Smooth muscle cell (in vitro differentiated cells): Measurements from ENCODE around the gene TIMM22. TPM values are rescaled to one million over a fixed set of nuclear protein-coding genes. Genes with fewer than 3 reads are reported as not detected.

ENCODE experiments used
- DNase-seq: peaks from one replicate; lab custom pipeline; 2025; ENCODE audit not compliant: unreplicated experiment; lab: John Stamatoyannopoulos, UW
- H2AFZ ChIP-seq: fragments of 200-600 bp; sonication (generic); 2 replicates; pipeline ENCODE4 v1.6.0; 2016; ENCODE audit warnings: antibody characterized with exemption, low read depth, mild to moderate bottlenecking
- H3F3A ChIP-seq: fragments of 200-600 bp; sonication (generic); 2 replicates; pipeline ENCODE4 v1.6.0; 2017; ENCODE audit warnings: antibody characterized with exemption, low read depth
- H3K27ac ChIP-seq: fragments of 200-600 bp; sonication (generic); 2 replicates; pipeline ENCODE4 v1.5.1; 2016; ENCODE audit warnings: low read depth, mild to moderate bottlenecking
- H3K27me3 ChIP-seq: fragments of 200-600 bp; sonication (generic); 2 replicates; pipeline ENCODE4 v1.6.1; 2016; ENCODE audit warnings: low read depth, mild to moderate bottlenecking
- H3K36me3 ChIP-seq: fragments of 200-600 bp; sonication (generic); 2 replicates; pipeline ENCODE4 v1.5.1; 2016; ENCODE audit warnings: low read depth
- H3K4me1 ChIP-seq: fragments of 200-600 bp; sonication (generic); 2 replicates; pipeline ENCODE4 v1.5.1; 2016; ENCODE audit warnings: low read depth
- H3K4me2 ChIP-seq: fragments of 200-600 bp; sonication (generic); 2 replicates; pipeline ENCODE4 v1.6.0; 2016; ENCODE audit warnings: mild to moderate bottlenecking
- H3K4me3 ChIP-seq: fragments of 200-600 bp; sonication (generic); 2 replicates; pipeline ENCODE4 v1.5.1; 2016; ENCODE audit warnings: mild to moderate bottlenecking
- H3K79me2 ChIP-seq: fragments of 200-600 bp; sonication (generic); 2 replicates; pipeline ENCODE4 v1.6.0; 2016; ENCODE audit warnings: low read depth, mild to moderate bottlenecking
- H3K9ac ChIP-seq: fragments of 200-600 bp; sonication (generic); 2 replicates; pipeline ENCODE4 v1.6.0; 2016; ENCODE audit warnings: low read depth
- H3K9me3 ChIP-seq: fragments of 200-600 bp; sonication (generic); replicated peaks from 2 replicates; pipeline ENCODE4 v1.5.1; 2016; ENCODE audit warnings: low read depth
- H4K20me1 ChIP-seq: fragments of 200-600 bp; sonication (generic); 2 replicates; pipeline ENCODE4 v1.6.0; 2016; ENCODE audit warnings: low read depth
- WGBS: methylation state at CpG from one replicate; pipeline ENCODE4 v1.1.7; 2016; ENCODE audit warnings: low lambda C conversion rate; 5-methylcytosine and 5-hydroxymethylcytosine counted together
- polyA plus RNA-seq: library from polyadenylated mRNA; unstranded; fragments of >200 nt; fragmentation: Nextera tagmentation; extraction: Ambion mirVana; gene quantifications from 2 replicates; pipeline ENCODE4 v1.2.1, GENCODE V29; 2016
- total RNA-seq: library from RNA; depleted of rRNA; stranded (reverse); fragments of >200 nt; gene quantifications from 2 replicates; pipeline ENCODE4 v1.2.3, GENCODE V29; 2014
- TF ChIP-seq, protein P1 (sequence below): fragments of 200-600 bp; sonication (generic); IDR thresholded peaks from 2 replicates; pipeline ENCODE4 v1.5.1; 2017; ENCODE audit warnings: borderline replicate concordance, mild to moderate bottlenecking, antibody characterized with exemption; ENCODE audit not compliant: insufficient read depth, poor library complexity, severe bottlenecking

TIMM22 gene
- total and polyA plus RNA-seq, 2 experiments from 2014 or later = 13.7 to 24.0 TPM

DNA sequence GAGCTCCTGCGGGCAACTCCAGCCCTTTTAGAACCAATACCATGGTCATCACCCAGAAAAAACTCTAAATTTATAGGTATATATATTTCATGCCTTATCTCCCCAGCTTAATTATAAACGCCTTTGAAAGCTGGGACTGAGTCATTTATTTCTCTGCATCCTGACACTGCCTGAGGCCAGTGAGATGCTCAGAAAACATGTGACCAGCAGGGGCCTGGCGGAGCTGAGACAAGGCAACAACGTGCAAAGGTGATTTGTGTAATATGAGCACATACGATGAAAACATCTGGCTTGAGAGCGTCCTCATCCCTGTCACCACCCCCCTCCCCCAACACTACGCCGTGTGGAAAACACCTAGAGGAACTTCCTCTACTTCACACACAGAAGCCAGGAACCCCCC, 40.0 kb upstream of the TIMM22 start:
- no peak overlapping the region for H3K9ac ChIP-seq
- no peak for DNase-seq
- no peaks in the 10 kb centered on the region for H3K36me3 ChIP-seq
- peak overlapping the region; percentile 8 for H3K4me2 ChIP-seq
- H3K4me1 ChIP-seq = no peaks in the 10 kb centered on the region
- TF ChIP-seq, protein P1, sequence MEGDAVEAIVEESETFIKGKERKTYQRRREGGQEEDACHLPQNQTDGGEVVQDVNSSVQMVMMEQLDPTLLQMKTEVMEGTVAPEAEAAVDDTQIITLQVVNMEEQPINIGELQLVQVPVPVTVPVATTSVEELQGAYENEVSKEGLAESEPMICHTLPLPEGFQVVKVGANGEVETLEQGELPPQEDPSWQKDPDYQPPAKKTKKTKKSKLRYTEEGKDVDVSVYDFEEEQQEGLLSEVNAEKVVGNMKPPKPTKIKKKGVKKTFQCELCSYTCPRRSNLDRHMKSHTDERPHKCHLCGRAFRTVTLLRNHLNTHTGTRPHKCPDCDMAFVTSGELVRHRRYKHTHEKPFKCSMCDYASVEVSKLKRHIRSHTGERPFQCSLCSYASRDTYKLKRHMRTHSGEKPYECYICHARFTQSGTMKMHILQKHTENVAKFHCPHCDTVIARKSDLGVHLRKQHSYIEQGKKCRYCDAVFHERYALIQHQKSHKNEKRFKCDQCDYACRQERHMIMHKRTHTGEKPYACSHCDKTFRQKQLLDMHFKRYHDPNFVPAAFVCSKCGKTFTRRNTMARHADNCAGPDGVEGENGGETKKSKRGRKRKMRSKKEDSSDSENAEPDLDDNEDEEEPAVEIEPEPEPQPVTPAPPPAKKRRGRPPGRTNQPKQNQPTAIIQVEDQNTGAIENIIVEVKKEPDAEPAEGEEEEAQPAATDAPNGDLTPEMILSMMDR = no peak
- peaks cover 38% of the 10 kb centered on the region for H3F3A ChIP-seq
- 40% methylated on average over 8 of the region's 8 CpGs for whole genome bisulfite sequencing
- no peak overlapping the region for H3K4me3 ChIP-seq
- H3K27me3 ChIP-seq = no peaks in the 10 kb centered on the region
- H3K27ac ChIP-seq = peak overlapping the region; percentile 19
- peaks cover 90% of the 10 kb centered on the region for H4K20me1 ChIP-seq
- peaks cover 70% of the 10 kb centered on the region for H3K79me2 ChIP-seq
- no peaks in the 10 kb centered on the region for H3K9me3 ChIP-seq
- no peak overlapping the region for H2AFZ ChIP-seq

DNA sequence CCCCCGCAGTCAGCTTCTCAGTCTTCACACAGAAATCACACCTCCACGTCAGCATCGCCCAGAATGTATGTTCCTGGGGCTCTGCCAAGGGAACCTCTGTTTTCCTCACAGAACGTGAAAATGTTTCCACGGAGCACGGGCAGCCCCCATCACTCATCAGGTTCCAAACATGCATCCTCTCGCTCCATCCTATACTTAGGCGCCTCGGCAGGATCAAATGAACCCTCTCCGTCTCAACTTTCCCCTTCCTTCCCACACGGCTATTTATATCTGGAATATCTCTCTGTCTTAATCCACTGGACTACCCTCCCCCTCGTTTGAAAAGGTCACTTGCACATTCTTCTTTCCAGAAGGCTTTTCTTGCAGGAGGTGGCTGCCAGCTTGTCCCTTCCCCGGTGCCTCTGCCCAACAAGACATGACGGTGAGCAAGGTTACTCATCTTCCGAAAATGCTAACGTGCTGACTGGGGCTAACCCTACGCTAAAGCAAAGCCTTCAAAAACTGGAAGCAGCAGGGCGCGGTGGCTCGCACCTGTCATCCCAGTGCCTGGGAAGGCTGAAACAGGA, 39.0 kb upstream of the TIMM22 start:
- peaks cover 81% of the 10 kb centered on the region for H3K79me2 ChIP-seq
- no peak overlapping the region for H2AFZ ChIP-seq
- H3F3A ChIP-seq = peaks cover 35% of the 10 kb centered on the region
- peak overlapping the region; percentile 4 for H3K4me2 ChIP-seq
- no peaks in the 10 kb centered on the region for H3K36me3 ChIP-seq
- TF ChIP-seq, protein P1 = no peak
- peaks cover 96% of the 10 kb centered on the region for H4K20me1 ChIP-seq
- H3K4me3 ChIP-seq = no peak overlapping the region
- no peaks in the 10 kb centered on the region for H3K27me3 ChIP-seq
- DNase-seq = no peak
- peak overlapping the region; percentile 18 for H3K27ac ChIP-seq
- WGBS = 38% methylated on average over 20 of the region's 20 CpGs
- peaks cover 8% of the 10 kb centered on the region for H3K4me1 ChIP-seq
- no peaks in the 10 kb centered on the region for H3K9me3 ChIP-seq
- H3K9ac ChIP-seq = no peak overlapping the region

DNA sequence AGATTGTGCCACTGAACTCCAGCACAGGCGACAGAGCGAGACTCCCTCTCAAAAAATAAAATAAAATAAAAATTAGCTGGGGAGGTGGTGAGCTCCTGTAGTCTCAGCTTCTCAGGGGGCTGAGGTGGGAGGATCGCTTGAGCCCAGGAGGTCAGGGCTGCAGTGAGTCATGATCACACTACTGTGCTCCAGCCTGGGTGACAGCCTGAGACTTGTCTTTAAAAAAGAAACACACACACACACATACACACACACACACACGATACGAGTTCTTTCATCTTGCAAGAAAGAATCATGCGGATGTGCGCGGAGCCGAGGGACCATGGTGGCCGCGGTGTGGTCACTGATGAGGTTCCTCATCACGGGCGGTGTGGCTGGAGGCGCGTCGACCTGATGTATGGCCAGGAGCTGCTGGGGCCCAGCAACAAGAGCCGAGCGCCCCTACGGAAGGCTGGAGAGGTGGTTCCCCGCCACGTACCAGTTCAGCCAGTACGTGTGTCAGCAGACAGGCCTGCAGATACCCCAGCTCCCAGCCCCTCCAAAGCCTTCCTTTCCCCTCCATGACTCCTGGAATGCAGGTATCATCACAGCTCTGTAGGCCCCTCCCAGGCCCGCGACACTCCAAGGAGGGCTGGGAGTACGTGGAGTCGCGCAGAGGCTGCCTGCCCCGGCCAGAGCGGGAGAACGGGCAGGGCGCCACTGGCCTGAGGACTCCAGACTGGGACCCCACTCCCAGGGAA, 38.0 kb upstream of the TIMM22 start:
- Histone ChIP-seq H3K9ac (no peak overlapping the region), H3K79me2 (peaks cover 90% of the 10 kb centered on the region), H4K20me1 (peaks cover 96% of the 10 kb centered on the region), H3K4me1 (peaks cover 14% of the 10 kb centered on the region), H3K36me3 (no peaks in the 10 kb centered on the region), H2AFZ (no peak overlapping the region), H3K9me3 (no peaks in the 10 kb centered on the region), H3F3A (peaks cover 32% of the 10 kb centered on the region), H3K4me2 (no peak overlapping the region), H3K27me3 (no peaks in the 10 kb centered on the region), H3K4me3 (no peak overlapping the region), H3K27ac (peak overlapping the region; percentile 18)
- no peak for DNase-seq
- 78% methylated on average over 30 of the region's 31 CpGs for WGBS
- TF ChIP-seq, protein P1 = no peak

DNA sequence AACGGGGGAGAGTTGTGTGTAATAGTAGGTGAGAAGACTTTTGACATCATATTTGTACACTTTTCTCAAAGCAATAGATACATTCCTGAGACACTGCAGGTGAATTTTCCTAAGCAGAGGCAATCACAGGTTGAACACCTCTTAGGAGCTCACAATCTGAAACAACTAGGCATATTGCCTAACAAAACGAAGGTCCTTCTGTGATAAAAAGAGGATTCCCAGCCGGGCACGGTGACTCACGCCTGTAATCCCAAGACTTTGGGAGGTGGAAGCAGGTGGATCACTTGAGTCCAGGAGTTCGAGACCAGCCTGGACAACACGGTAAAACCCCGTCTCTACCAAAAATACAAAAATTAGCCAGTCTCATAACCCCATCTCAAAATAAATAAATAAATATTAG, 34.8 kb upstream of the TIMM22 start:
- H3K79me2 ChIP-seq = peaks cover 79% of the 10 kb centered on the region
- peaks cover 96% of the 10 kb centered on the region for H4K20me1 ChIP-seq
- H3K4me2 ChIP-seq = no peak overlapping the region
- H3K36me3 ChIP-seq = no peaks in the 10 kb centered on the region
- TF ChIP-seq, protein P1 = no peak
- 77% methylated on average over 8 of the region's 8 CpGs for WGBS
- no peak overlapping the region for H3K9ac ChIP-seq
- no peak overlapping the region for H2AFZ ChIP-seq
- no peaks in the 10 kb centered on the region for H3K27me3 ChIP-seq
- H3K4me1 ChIP-seq = peaks cover 27% of the 10 kb centered on the region
- H3K4me3 ChIP-seq = no peak overlapping the region
- peaks cover 24% of the 10 kb centered on the region for H3F3A ChIP-seq
- H3K9me3 ChIP-seq = no peaks in the 10 kb centered on the region
- no peak overlapping the region for H3K27ac ChIP-seq
- no peak for DNase-seq
